Measurements from ENCODE around the gene PIGS. TPM values are rescaled to one million over a fixed set of nuclear protein-coding genes. Genes with fewer than 3 reads are reported as not detected.

Gene PIGS
- total and polyA plus RNA-seq, 2 of the 13 experiments (the other 11 are each of a cell fraction or from before 2014, with no cell fraction given) = 31.7 to 42.6 TPM

DNA sequence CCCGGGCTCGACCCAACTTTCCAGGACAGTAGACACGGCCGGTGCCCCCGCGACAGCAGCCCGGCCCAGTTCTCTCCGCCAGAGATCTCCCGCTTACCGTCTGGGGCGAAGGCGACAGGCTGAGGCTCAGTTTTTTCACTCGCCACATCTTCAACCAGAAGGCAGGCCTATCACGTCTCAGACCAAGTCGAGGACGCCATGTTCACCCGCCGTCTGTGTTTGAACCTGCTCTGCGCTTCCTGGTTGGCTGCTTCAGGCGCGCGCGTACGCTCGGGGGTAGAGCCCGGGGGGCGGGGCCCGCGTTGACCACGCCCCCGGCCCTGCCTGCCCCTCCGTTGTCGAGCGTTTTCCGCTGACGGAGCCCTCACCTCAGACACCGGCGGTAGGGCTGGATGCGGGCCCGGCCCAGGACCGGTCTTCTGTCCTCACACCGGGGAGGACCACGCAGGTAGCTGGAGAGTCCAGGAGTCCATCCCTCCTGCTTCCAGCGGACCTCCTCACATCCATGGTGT, 27.5 kb upstream of the PIGS start, which contains the start of gene SPAG5 (continued):
- TF ChIP-seq, protein P1, sequence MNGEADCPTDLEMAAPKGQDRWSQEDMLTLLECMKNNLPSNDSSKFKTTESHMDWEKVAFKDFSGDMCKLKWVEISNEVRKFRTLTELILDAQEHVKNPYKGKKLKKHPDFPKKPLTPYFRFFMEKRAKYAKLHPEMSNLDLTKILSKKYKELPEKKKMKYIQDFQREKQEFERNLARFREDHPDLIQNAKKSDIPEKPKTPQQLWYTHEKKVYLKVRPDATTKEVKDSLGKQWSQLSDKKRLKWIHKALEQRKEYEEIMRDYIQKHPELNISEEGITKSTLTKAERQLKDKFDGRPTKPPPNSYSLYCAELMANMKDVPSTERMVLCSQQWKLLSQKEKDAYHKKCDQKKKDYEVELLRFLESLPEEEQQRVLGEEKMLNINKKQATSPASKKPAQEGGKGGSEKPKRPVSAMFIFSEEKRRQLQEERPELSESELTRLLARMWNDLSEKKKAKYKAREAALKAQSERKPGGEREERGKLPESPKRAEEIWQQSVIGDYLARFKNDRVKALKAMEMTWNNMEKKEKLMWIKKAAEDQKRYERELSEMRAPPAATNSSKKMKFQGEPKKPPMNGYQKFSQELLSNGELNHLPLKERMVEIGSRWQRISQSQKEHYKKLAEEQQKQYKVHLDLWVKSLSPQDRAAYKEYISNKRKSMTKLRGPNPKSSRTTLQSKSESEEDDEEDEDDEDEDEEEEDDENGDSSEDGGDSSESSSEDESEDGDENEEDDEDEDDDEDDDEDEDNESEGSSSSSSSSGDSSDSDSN (CRISPR knock-in tag; IDR thresholded peaks at IDR 0.05) = peak; percentile 96; the same call in 1 of the 2 replicates
- no peak for TF ChIP-seq ZNF33A (CRISPR knock-in tag; IDR thresholded peaks at IDR 0.05; ENCODE audit: borderline replicate concordance)
- no peak for TF ChIP-seq RNF2 (conservative IDR thresholded peaks at IDR 0.05; ENCODE audit: low read depth)
- no peak for TF ChIP-seq RFX1 (IDR thresholded peaks at IDR 0.05)
- TF ChIP-seq, protein P2, sequence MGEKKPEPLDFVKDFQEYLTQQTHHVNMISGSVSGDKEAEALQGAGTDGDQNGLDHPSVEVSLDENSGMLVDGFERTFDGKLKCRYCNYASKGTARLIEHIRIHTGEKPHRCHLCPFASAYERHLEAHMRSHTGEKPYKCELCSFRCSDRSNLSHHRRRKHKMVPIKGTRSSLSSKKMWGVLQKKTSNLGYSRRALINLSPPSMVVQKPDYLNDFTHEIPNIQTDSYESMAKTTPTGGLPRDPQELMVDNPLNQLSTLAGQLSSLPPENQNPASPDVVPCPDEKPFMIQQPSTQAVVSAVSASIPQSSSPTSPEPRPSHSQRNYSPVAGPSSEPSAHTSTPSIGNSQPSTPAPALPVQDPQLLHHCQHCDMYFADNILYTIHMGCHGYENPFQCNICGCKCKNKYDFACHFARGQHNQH (CRISPR knock-in tag; IDR thresholded peaks at IDR 0.05) = 0 out of 2 replicates have a peak, but pooled peaks have one; percentile 34
- TF ChIP-seq ZNF225 (CRISPR knock-in tag; IDR thresholded peaks at IDR 0.05) = 0 out of 2 replicates have a peak, but pooled peaks have one; percentile 11
- TF ChIP-seq, protein P3, sequence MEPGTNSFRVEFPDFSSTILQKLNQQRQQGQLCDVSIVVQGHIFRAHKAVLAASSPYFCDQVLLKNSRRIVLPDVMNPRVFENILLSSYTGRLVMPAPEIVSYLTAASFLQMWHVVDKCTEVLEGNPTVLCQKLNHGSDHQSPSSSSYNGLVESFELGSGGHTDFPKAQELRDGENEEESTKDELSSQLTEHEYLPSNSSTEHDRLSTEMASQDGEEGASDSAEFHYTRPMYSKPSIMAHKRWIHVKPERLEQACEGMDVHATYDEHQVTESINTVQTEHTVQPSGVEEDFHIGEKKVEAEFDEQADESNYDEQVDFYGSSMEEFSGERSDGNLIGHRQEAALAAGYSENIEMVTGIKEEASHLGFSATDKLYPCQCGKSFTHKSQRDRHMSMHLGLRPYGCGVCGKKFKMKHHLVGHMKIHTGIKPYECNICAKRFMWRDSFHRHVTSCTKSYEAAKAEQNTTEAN (CRISPR knock-in tag; conservative IDR thresholded peaks at IDR 0.05) = 0 out of 2 replicates have a peak, but pooled peaks have one; percentile 22
- TF ChIP-seq, protein P4, sequence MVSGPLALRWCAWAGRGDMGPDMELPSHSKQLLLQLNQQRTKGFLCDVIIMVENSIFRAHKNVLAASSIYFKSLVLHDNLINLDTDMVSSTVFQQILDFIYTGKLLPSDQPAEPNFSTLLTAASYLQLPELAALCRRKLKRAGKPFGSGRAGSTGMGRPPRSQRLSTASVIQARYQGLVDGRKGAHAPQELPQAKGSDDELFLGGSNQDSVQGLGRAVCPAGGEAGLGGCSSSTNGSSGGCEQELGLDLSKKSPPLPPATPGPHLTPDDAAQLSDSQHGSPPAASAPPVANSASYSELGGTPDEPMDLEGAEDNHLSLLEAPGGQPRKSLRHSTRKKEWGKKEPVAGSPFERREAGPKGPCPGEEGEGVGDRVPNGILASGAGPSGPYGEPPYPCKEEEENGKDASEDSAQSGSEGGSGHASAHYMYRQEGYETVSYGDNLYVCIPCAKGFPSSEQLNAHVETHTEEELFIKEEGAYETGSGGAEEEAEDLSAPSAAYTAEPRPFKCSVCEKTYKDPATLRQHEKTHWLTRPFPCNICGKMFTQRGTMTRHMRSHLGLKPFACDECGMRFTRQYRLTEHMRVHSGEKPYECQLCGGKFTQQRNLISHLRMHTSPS (CRISPR knock-in tag; IDR thresholded peaks at IDR 0.05; ENCODE audit: low read depth) = no peak
- no peak for TF ChIP-seq ZSCAN31 (CRISPR knock-in tag; IDR thresholded peaks at IDR 0.05; ENCODE audit: low read depth)
- TF ChIP-seq SETDB1 (CRISPR knock-in tag; IDR thresholded peaks at IDR 0.05; ENCODE audit: borderline replicate concordance) = no peak
- TF ChIP-seq ZNF569 (CRISPR knock-in tag; IDR thresholded peaks at IDR 0.05; ENCODE audit: borderline replicate concordance) = no peak
- TF ChIP-seq ZNF816 (CRISPR knock-in tag; IDR thresholded peaks at IDR 0.05; ENCODE audit: borderline replicate concordance) = peak; percentile 73; the same call in 1 of the 2 replicates
- TF ChIP-seq, protein P5, sequence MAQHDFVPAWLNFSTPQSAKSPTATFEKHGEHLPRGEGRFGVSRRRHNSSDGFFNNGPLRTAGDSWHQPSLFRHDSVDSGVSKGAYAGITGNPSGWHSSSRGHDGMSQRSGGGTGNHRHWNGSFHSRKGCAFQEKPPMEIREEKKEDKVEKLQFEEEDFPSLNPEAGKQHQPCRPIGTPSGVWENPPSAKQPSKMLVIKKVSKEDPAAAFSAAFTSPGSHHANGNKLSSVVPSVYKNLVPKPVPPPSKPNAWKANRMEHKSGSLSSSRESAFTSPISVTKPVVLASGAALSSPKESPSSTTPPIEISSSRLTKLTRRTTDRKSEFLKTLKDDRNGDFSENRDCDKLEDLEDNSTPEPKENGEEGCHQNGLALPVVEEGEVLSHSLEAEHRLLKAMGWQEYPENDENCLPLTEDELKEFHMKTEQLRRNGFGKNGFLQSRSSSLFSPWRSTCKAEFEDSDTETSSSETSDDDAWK (CRISPR knock-in tag; IDR thresholded peaks at IDR 0.05) = no peak
- no peak for TF ChIP-seq ZNF138 (CRISPR knock-in tag; IDR thresholded peaks at IDR 0.05; ENCODE audit: low read depth)
- TF ChIP-seq ZNF790 (CRISPR knock-in tag; IDR thresholded peaks at IDR 0.05; ENCODE audit: borderline replicate concordance) = no peak
- no peak for TF ChIP-seq ZNF615 (CRISPR knock-in tag; IDR thresholded peaks at IDR 0.05; ENCODE audit: borderline replicate concordance)
- no peak; the same call in 1 of the 2 replicates for TF ChIP-seq SALL1 (CRISPR knock-in tag; IDR thresholded peaks at IDR 0.05)
- TF ChIP-seq FOXA1 (IDR thresholded peaks at IDR 0.05) = no peak
- no peak for TF ChIP-seq FOXA1 (CRISPR knock-in tag; IDR thresholded peaks at IDR 0.05)
- TF ChIP-seq ZNF350 (CRISPR knock-in tag; IDR thresholded peaks at IDR 0.05; ENCODE audit: borderline replicate concordance, low read depth) = peak; percentile 62; the same call in 1 of the 2 replicates
- no peak for TF ChIP-seq JUND (CRISPR knock-in tag; IDR thresholded peaks at IDR 0.05)
- no peak for TF ChIP-seq IKZF1 (IDR thresholded peaks at IDR 0.05)
- TF ChIP-seq EZH2 (conservative IDR thresholded peaks at IDR 0.05; ENCODE audit: low read depth, low read length) = no peak
